Mucosa of rectum (tissue), 2 donors: ENCODE data around the gene STH.

Experiments
- H3K27ac ChIP-seq, 2 donors: one replicate each; pipeline ENCODE4 v1.7.0; 2013; ENCODE audit warnings: inconsistent platforms in 2 of 2, low read depth in 2 of 2, low read length in 2 of 2
- H3K27me3 ChIP-seq, 2 donors: one replicate each; pipeline ENCODE4 v1.7.0; 2013; ENCODE audit warnings: low read length in 2 of 2; ENCODE audit not compliant: control insufficient read depth in 2 of 2, insufficient read depth in 2 of 2
- H3K36me3 ChIP-seq, 2 donors: one replicate each; pipeline ENCODE4 v1.7.0; 2013; ENCODE audit warnings: low read length in 2 of 2; ENCODE audit not compliant: control insufficient read depth in 2 of 2, insufficient read depth in 2 of 2
- H3K4me1 ChIP-seq, 2 donors: one replicate each; pipeline ENCODE4 v1.7.0; 2013; ENCODE audit warnings: low read length in 2 of 2, mild to moderate bottlenecking in 1 of 2; ENCODE audit not compliant: control insufficient read depth in 2 of 2, insufficient read depth in 2 of 2
- H3K4me3 ChIP-seq, 2 donors: one replicate each; pipeline ENCODE4 v1.7.0; 2013; ENCODE audit warnings: low read length in 2 of 2
- H3K9ac ChIP-seq, 2 donors: one replicate each; pipeline ENCODE4 v1.7.0; 2013; ENCODE audit warnings: low read length in 2 of 2, low read depth in 1 of 2, mild to moderate bottlenecking in 1 of 2
- H3K9me3 ChIP-seq, 2 donors: one replicate each; pipeline ENCODE4 v1.7.0; 2013; ENCODE audit warnings: low read length in 2 of 2; ENCODE audit not compliant: control insufficient read depth in 2 of 2
- donor health status: healthy.
- donor health status: Normal muscosa, but diverticular disease.

Gene STH

DNA sequence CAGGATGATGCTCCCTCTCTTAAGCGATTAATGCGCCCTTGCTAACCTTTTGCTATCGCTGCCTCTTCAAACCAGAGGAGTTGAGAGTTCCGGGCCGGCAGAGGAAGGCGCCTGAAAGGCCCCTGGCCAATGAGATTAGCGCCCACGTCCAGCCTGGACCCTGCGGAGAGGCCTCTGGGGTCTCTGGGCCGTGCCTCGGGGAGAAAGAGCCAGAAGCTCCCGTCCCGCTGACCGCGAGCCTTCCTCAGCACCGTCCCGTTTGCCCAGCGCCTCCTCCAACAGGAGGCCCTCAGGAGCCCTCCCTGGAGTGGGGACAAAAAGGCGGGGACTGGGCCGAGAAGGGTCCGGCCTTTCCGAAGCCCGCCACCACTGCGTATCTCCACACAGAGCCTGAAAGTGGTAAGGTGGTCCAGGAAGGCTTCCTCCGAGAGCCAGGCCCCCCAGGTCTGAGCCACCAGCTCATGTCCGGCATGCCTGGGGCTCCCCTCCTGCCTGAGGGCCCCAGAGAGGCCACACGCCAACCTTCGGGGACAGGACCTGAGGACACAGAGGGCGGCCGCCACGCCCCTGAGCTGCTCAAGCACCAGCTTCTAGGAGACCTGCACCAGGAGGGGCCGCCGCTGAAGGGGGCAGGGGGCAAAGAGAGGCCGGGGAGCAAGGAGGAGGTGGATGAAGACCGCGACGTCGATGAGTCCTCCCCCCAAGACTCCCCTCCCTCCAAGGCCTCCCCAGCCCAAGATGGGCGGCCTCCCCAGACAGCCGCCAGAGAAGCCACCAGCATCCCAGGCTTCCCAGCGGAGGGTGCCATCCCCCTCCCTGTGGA lies 16.0 kb upstream of the STH start:
- H3K4me1 ChIP-seq: no peaks in the 10 kb centered on the region
- H3K27me3 ChIP-seq: peaks cover 0 to 4% of the 10 kb centered on the region in 2 donors
- no peak overlapping the region for H3K4me3 ChIP-seq
- no peaks in the 10 kb centered on the region for H3K36me3 ChIP-seq
- H3K9me3 ChIP-seq: no peaks in the 10 kb centered on the region
- no peak overlapping the region for H3K27ac ChIP-seq
- no peak overlapping the region for H3K9ac ChIP-seq

DNA sequence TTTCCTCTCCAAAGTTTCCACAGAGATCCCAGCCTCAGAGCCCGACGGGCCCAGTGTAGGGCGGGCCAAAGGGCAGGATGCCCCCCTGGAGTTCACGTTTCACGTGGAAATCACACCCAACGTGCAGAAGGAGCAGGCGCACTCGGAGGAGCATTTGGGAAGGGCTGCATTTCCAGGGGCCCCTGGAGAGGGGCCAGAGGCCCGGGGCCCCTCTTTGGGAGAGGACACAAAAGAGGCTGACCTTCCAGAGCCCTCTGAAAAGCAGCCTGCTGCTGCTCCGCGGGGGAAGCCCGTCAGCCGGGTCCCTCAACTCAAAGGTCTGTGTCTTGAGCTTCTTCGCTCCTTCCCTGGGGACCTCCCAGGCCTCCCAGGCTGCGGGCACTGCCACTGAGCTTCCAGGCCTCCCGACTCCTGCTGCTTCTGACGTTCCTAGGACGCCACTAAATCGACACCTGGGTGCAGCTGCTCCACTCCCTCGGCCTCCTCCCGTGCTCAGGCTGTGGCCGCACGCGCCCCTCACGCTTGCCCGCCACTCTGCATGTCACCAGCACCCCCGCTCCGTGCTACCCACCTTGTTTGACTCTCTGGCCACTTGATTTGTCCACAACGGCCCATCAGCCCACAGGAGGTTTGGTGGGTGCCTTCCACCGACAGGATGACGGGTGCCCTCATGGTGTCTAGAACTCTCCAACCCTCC lies 15.3 kb upstream of the STH start:
- Histone ChIP-seq H3K4me1 (no peaks in the 10 kb centered on the region), H3K9me3 (no peaks in the 10 kb centered on the region), H3K36me3 (no peaks in the 10 kb centered on the region), H3K4me3 (no peak overlapping the region), H3K27ac (no peak overlapping the region), H3K9ac (no peak overlapping the region), H3K27me3 (peaks cover 0 to 4% of the 10 kb centered on the region in 2 donors)

DNA sequence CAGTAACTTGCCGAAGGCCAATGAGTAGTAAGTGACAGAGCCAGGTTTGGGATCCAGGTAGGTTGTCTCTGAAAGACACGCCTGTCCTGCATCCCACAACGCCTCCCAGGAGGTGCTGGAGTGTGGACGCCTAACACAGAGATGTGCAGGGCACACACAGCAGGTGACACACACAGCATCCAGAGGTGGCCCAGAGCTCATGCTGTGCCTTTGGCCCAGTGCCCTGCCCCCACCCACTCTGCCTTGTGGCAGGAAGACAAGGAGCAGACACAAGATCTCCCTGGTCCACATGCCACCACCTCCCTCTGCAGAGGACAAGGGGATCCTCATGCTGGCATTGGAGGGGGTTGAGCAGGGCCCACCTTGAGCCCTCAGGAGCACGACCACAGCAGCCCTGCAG lies 14.7 kb upstream of the STH start:
- Histone ChIP-seq H3K4me1 (no peaks in the 10 kb centered on the region), H3K27ac (no peak overlapping the region), H3K4me3 (no peak overlapping the region), H3K9ac (no peak overlapping the region), H3K27me3 (peaks cover 0 to 4% of the 10 kb centered on the region in 2 donors), H3K9me3 (no peaks in the 10 kb centered on the region), H3K36me3 (no peaks in the 10 kb centered on the region)

DNA sequence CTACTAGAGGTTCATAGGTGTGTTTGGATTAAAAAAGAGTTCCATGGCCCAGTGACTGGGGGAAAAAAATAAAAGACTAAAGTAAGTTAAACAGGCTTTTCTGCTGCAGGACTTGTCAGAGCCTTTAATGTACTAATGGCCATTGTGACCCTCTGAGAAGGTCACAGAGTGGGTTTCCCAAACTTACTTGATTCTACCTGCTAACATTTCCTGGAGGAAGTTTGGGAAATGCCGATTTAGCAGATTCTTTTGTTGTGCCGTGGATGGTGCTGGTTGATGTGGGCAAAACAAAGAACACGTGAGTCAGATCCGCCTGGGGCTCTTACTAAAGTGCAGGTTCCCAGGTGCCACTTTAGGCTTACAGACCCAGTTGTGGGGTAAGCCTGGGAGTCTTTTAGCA lies 13.6 kb upstream of the STH start:
- Histone ChIP-seq H3K27ac (no peak overlapping the region), H3K4me3 (no peak overlapping the region), H3K9me3 (no peaks in the 10 kb centered on the region), H3K9ac (no peak overlapping the region), H3K36me3 (no peaks in the 10 kb centered on the region), H3K4me1 (no peaks in the 10 kb centered on the region), H3K27me3 (peaks cover 0 to 4% of the 10 kb centered on the region in 2 donors)

DNA sequence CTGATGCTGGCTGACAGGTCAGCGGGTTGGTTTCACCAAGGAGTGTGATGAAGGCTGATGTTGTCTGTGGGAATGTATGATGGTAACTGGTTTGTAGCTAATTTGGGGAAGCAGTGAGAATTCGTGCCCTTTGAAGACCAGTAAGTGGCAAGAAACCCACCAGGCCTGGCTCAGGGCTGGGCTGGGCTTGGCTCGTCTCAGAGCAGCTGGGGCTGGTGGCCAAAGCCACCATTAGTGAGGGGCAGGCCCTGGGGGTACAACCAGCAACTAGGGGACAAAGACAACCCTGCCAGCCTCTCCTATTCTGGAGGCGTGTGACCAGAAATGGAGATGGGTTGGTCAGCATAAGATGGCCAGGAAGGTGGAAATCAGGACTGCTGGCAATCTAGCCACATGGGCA lies 13.0 kb upstream of the STH start:
- Histone ChIP-seq H3K36me3 (no peaks in the 10 kb centered on the region), H3K27me3 (peaks cover 0 to 4% of the 10 kb centered on the region in 2 donors), H3K4me1 (no peaks in the 10 kb centered on the region), H3K4me3 (no peak overlapping the region), H3K9me3 (no peaks in the 10 kb centered on the region), H3K9ac (no peak overlapping the region), H3K27ac (no peak overlapping the region)

DNA sequence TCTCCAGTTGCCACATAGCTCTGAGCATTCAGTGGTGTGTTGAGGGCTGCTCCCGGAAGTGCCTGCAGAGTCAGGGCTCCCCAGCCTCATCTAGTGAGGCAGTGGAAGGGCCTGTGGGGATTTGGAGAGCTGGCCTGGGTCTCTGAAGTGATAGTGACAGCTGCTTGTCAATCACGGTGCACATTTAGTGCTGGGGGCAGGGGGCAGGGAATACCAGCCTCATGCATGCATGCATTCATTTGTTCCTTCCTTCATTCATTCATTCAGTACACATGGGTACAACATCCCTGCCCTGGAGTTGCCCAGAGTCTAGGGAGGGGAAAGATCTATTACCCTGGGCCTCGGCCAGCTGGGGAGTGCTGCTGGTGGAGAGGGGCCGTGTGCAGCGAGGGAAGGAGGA lies 11.3 kb upstream of the STH start:
- H3K9me3 ChIP-seq: no peaks in the 10 kb centered on the region
- no peak overlapping the region for H3K27ac ChIP-seq
- no peak overlapping the region for H3K4me3 ChIP-seq
- no peak overlapping the region for H3K9ac ChIP-seq
- no peaks in the 10 kb centered on the region for H3K27me3 ChIP-seq
- H3K36me3 ChIP-seq: no peaks in the 10 kb centered on the region
- no peaks in the 10 kb centered on the region for H3K4me1 ChIP-seq

DNA sequence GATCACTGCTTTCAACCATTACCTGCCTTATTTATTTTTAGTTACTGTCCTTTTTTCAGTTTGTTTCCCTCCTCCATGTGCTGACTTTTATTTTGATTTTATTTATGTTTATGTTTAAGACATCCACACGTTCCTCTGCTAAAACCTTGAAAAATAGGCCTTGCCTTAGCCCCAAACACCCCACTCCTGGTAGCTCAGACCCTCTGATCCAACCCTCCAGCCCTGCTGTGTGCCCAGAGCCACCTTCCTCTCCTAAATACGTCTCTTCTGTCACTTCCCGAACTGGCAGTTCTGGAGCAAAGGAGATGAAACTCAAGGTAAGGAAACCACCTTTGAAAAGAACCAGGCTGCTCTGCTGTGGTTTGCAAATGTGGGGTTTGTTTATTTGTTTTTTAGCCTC lies 9.3 kb upstream of the STH start:
- Histone ChIP-seq H3K4me3 (no peak overlapping the region), H3K4me1 (no peaks in the 10 kb centered on the region), H3K36me3 (no peaks in the 10 kb centered on the region), H3K27ac (no peak overlapping the region), H3K27me3 (no peaks in the 10 kb centered on the region), H3K9me3 (no peaks in the 10 kb centered on the region), H3K9ac (no peak overlapping the region)

DNA sequence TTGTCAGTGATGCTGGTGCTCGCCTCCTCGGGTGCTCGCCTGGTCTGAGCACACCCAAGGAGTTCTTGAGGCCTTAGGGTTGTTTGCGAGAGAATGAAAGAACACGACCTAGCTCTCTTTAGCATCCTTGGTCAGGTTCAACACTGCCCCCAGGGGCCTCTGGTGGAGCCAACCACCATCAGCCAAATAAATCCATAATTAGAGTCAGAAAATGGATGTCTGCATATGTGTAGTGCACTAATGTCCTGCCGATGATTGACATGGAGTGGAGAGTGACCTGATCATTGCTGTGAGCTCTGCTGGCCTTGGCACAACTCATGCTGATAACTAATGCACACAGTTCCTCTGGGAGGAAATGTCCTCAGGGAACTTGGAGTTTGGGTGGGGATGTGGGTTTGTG lies 8.2 kb upstream of the STH start:
- no peaks in the 10 kb centered on the region for H3K4me1 ChIP-seq
- no peaks in the 10 kb centered on the region for H3K9me3 ChIP-seq
- no peak overlapping the region for H3K4me3 ChIP-seq
- no peak overlapping the region for H3K27ac ChIP-seq
- H3K27me3 ChIP-seq: no peaks in the 10 kb centered on the region
- no peak overlapping the region for H3K9ac ChIP-seq
- no peaks in the 10 kb centered on the region for H3K36me3 ChIP-seq

DNA sequence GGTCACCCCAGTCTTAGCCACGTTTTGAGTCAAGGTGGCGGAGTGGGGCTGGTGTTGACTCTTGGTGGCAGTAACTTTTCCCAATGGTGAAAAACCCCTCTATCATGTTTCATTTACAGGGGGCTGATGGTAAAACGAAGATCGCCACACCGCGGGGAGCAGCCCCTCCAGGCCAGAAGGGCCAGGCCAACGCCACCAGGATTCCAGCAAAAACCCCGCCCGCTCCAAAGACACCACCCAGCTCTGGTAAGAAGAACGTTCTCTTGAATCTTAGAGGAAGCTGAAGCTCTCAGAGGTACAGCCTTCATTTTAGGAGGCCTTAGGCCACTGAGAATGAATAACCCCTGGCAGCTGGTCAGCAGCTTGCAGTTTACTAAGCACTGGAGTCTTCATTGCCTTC lies 7.7 kb upstream of the STH start:
- Histone ChIP-seq H3K27me3 (no peaks in the 10 kb centered on the region), H3K36me3 (no peaks in the 10 kb centered on the region), H3K4me1 (no peaks in the 10 kb centered on the region), H3K4me3 (no peak overlapping the region), H3K9ac (no peak overlapping the region), H3K27ac (no peak overlapping the region), H3K9me3 (no peaks in the 10 kb centered on the region)

DNA sequence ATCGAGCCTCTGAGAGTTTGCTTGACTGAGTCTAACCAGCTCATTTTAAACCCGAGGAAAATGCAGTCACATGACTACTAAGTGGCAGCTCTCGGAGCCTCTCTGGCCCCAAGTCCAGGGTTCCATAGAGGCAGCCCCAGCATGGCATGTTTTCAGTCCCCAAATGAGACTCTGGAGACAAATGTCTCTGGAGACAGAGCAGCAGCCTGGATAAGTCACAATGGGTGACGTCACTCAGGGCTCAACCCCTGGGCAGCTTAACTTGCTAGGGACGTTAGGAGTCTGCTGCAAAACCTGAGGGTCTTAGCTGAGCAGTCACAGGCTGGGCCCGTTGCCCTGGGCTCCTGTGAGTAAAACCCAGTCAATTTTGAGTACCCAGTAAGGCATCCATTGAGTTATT lies 6.9 kb upstream of the STH start:
- no peaks in the 10 kb centered on the region for H3K36me3 ChIP-seq
- H3K4me1 ChIP-seq: no peaks in the 10 kb centered on the region
- no peak overlapping the region for H3K9ac ChIP-seq
- H3K4me3 ChIP-seq: no peak overlapping the region
- no peaks in the 10 kb centered on the region for H3K27me3 ChIP-seq
- H3K9me3 ChIP-seq: no peaks in the 10 kb centered on the region
- H3K27ac ChIP-seq: no peak overlapping the region
